ENCODE data around the gene KLHL26.

DNA sequence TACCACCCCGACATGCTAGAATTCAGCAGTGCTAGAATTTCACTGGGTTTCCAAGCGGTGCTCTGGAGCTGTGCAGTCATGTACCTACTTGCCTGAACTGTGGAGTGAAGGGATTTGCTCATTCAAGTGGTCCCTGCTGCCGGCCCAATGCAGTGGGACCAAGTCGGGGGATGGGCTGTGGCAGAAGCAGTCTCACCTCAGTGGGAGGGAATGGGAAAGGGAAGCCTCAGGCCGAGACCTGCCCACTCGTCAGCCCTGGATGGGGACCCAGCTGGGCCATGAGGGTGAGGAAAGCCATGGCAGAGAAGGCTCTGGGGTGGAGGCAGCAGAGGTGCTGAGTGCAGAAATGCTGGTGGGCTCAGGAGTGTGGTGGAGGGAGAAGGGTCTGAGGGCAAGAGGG lies 14.9 kb downstream of the KLHL26 start:
- TF ChIP-seq EZH2phosphoT487 (IDR thresholded peaks at IDR 0.05; ENCODE audit: low read depth) = no peak
- TF ChIP-seq, protein P1, sequence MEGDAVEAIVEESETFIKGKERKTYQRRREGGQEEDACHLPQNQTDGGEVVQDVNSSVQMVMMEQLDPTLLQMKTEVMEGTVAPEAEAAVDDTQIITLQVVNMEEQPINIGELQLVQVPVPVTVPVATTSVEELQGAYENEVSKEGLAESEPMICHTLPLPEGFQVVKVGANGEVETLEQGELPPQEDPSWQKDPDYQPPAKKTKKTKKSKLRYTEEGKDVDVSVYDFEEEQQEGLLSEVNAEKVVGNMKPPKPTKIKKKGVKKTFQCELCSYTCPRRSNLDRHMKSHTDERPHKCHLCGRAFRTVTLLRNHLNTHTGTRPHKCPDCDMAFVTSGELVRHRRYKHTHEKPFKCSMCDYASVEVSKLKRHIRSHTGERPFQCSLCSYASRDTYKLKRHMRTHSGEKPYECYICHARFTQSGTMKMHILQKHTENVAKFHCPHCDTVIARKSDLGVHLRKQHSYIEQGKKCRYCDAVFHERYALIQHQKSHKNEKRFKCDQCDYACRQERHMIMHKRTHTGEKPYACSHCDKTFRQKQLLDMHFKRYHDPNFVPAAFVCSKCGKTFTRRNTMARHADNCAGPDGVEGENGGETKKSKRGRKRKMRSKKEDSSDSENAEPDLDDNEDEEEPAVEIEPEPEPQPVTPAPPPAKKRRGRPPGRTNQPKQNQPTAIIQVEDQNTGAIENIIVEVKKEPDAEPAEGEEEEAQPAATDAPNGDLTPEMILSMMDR (IDR thresholded peaks at IDR 0.05; ENCODE audit: low read depth, low read length) = no peak
